Forelimb muscle (tissue), 1 donor: ENCODE data around the gene ATP1A3. TPM values are rescaled to one million over a fixed set of nuclear protein-coding genes. Genes with fewer than 3 reads are reported as not detected.

ENCODE experiments used
- polyA plus RNA-seq: library from polyadenylated mRNA; unstranded; fragments of 120-200 nt; gene quantifications from one replicate; pipeline ENCODE4 v1.2.1, GENCODE V29; 2013; ENCODE audit not compliant: insufficient read length

Gene ATP1A3
- polyA plus RNA-seq, 1 donor = 0.61 TPM

Other genes starting within 250 kb of the ATP1A3 start
- 0.23 TPM for gene CEACAM6, start 238.7 kb downstream of the ATP1A3 start, polyA plus RNA-seq
- gene CEACAM3, start 197.6 kb downstream of the ATP1A3 start, polyA plus RNA-seq = not detected
- gene LYPD4, start 149.5 kb downstream of the ATP1A3 start, polyA plus RNA-seq = not detected
- gene DMRTC2, start 149.2 kb downstream of the ATP1A3 start, polyA plus RNA-seq = not detected
- gene RPS19, start 134.0 kb downstream of the ATP1A3 start, polyA plus RNA-seq = 2,505 TPM
- gene CD79A, start 117.0 kb downstream of the ATP1A3 start, polyA plus RNA-seq = 0.73 TPM
- gene ARHGEF1, start 111.0 kb downstream of the ATP1A3 start, polyA plus RNA-seq = 34.3 TPM
- gene ERFL, start 65.8 kb downstream of the ATP1A3 start, polyA plus RNA-seq = 0.11 TPM
- 64.5 TPM for gene RABAC1, start 34.9 kb downstream of the ATP1A3 start, polyA plus RNA-seq
- gene GRIK5, start 76.0 kb upstream of the ATP1A3 start, polyA plus RNA-seq = 2.5 TPM
- 10.1 TPM for gene ZNF574, start 81.9 kb upstream of the ATP1A3 start, polyA plus RNA-seq
- gene POU2F2, start 138.2 kb upstream of the ATP1A3 start, polyA plus RNA-seq = 1.3 TPM
- gene DEDD2, start 223.4 kb upstream of the ATP1A3 start, polyA plus RNA-seq = 13.3 TPM
- 5.1 TPM for gene ZNF526, start 226.1 kb upstream of the ATP1A3 start, polyA plus RNA-seq
- gene GSK3A, start 248.4 kb upstream of the ATP1A3 start, polyA plus RNA-seq = 42.1 TPM